DOHH2 (cell line): ENCODE data around the gene KIF23.

ENCODE experiments used
- H3F3A ChIP-seq: fragments of 200-600 bp; sonication (generic), shearing (Covaris generic); 2 replicates; pipeline ENCODE4 v1.6.0; 2016; ENCODE audit warnings: antibody characterized with exemption, mild to moderate bottlenecking; ENCODE audit not compliant: control insufficient read depth, insufficient read depth
- H3K27ac ChIP-seq: fragments of 200-600 bp; sonication (generic); 2 replicates; pipeline ENCODE4 v1.5.1; 2014; ENCODE audit warnings: low read depth, mild to moderate bottlenecking, low read length, moderate library complexity
- H3K27me3 ChIP-seq: fragments of 200-600 bp; sonication (generic); 2 replicates; pipeline ENCODE4 v1.6.1; 2014; ENCODE audit warnings: mild to moderate bottlenecking, low read length, mixed read lengths; ENCODE audit not compliant: control insufficient read depth
- H3K36me3 ChIP-seq: fragments of 200-600 bp; sonication (generic); 2 replicates; pipeline ENCODE4 v1.6.1; 2014; ENCODE audit warnings: mild to moderate bottlenecking, low read length, moderate library complexity, mixed read lengths; ENCODE audit not compliant: control insufficient read depth
- H3K4me1 ChIP-seq: fragments of 200-600 bp; sonication (generic); 2 replicates; pipeline ENCODE4 v1.6.1; 2014; ENCODE audit warnings: mild to moderate bottlenecking, low read length, mixed read lengths; ENCODE audit not compliant: control insufficient read depth
- H3K4me2 ChIP-seq: fragments of 200-600 bp; sonication (generic); 2 replicates; pipeline ENCODE4 v1.6.0; 2014; ENCODE audit warnings: mild to moderate bottlenecking, low read length, moderate library complexity
- H3K4me3 ChIP-seq: fragments of 200-600 bp; sonication (generic); 2 replicates; pipeline ENCODE4 v1.5.1; 2014; ENCODE audit warnings: mild to moderate bottlenecking, low read length, mixed read lengths
- H3K79me2 ChIP-seq: fragments of 200-600 bp; sonication (generic); 2 replicates; pipeline ENCODE4 v1.6.1; 2014; ENCODE audit warnings: mild to moderate bottlenecking, low read length, mixed read lengths; ENCODE audit not compliant: control insufficient read depth
- H3K9me2 ChIP-seq: fragments of 200-600 bp; sonication (generic); replicated peaks from 2 replicates; pipeline ENCODE4 v1.6.1; 2014; ENCODE audit warnings: mild to moderate bottlenecking, low read length, mixed read lengths; ENCODE audit not compliant: control insufficient read depth
- H3K9me3 ChIP-seq: fragments of 200-600 bp; sonication (generic); 2 replicates; pipeline ENCODE4 v1.6.1; 2014; ENCODE audit warnings: antibody characterized with exemption, low read length, mixed read lengths; ENCODE audit not compliant: control insufficient read depth, insufficient read depth
- H4K20me1 ChIP-seq: fragments of 200-600 bp; sonication (generic); 2 replicates; pipeline ENCODE4 v1.6.0; 2014; ENCODE audit warnings: low read depth, mild to moderate bottlenecking, antibody characterized with exemption, low read length, moderate library complexity; ENCODE audit not compliant: control insufficient read depth, insufficient read depth
- CTCF ChIP-seq: fragments of 200-600 bp; sonication (generic); IDR thresholded peaks from one replicate; pipeline ENCODE4 v1.5.1; 2014; ENCODE audit warnings: antibody characterized with exemption, mild to moderate bottlenecking, low read depth, low read length; ENCODE audit not compliant: poor library complexity, severe bottlenecking
- EZH2phosphoT487 ChIP-seq: fragments of 200-600 bp; sonication (generic); IDR thresholded peaks from 2 replicates; pipeline ENCODE4 v1.6.1; 2017; ENCODE audit warnings: borderline replicate concordance, mild to moderate bottlenecking, antibody characterized with exemption, low read length, moderate library complexity, mixed read lengths

Gene KIF23

GRCh38 chr15:69417581-69417980, 3.4 kb downstream of the KIF23 start:
- no peak for TF ChIP-seq EZH2phosphoT487
- TF ChIP-seq CTCF, result no peak
- Histone ChIP-seq H3K79me2 (peaks cover 56% of the 10 kb centered on the region), H3K4me1 (peaks cover 19% of the 10 kb centered on the region), H3K27me3 (no peaks in the 10 kb centered on the region), H3K4me2 (no peak overlapping the region), H3K4me3 (no peak overlapping the region), H3K27ac (no peak overlapping the region), H3K9me2 (no peaks in the 10 kb centered on the region), H4K20me1 (peaks cover 3% of the 10 kb centered on the region; the same call in 1 of the 2 replicates), H3K9me3 (no peaks in the 10 kb centered on the region), H3K36me3 (peaks cover 73% of the 10 kb centered on the region), H3F3A (no peaks in the 10 kb centered on the region)

- peaks cover 32% of the 10 kb centered on the region for H3K79me2 ChIP-seq
- peaks cover 94% of the 10 kb centered on the region for H3K36me3 ChIP-seq
- H3K4me3 ChIP-seq, result no peak overlapping the region
These were observed 7.3 kb downstream of the KIF23 start for GRCh38 chr15:69421498-69421897.

GRCh38 chr15:69422336-69422895, 8.3 kb downstream of the KIF23 start:
- H3K4me2 ChIP-seq, result no peak overlapping the region
- peaks cover 3% of the 10 kb centered on the region; the same call in 1 of the 2 replicates for H4K20me1 ChIP-seq
- H3K36me3 ChIP-seq, result peaks cover 96% of the 10 kb centered on the region
- no peaks in the 10 kb centered on the region for H3K4me1 ChIP-seq
- H3K9me2 ChIP-seq, result no peaks in the 10 kb centered on the region
- H3K27me3 ChIP-seq, result no peaks in the 10 kb centered on the region
- TF ChIP-seq EZH2phosphoT487 (no peak), CTCF (no peak)
- H3F3A ChIP-seq, result no peaks in the 10 kb centered on the region
- H3K79me2 ChIP-seq, result peaks cover 25% of the 10 kb centered on the region
- no peak overlapping the region for H3K4me3 ChIP-seq
- no peak overlapping the region for H3K27ac ChIP-seq
- no peaks in the 10 kb centered on the region for H3K9me3 ChIP-seq

More at GRCh38 chr15:69421498-69421897, 7.3 kb downstream of the KIF23 start:
- Histone ChIP-seq H4K20me1 (peaks cover 3% of the 10 kb centered on the region; the same call in 1 of the 2 replicates), H3K27ac (no peak overlapping the region), H3K9me3 (no peaks in the 10 kb centered on the region), H3F3A (no peaks in the 10 kb centered on the region), H3K27me3 (no peaks in the 10 kb centered on the region), H3K4me1 (peaks cover under 1% of the 10 kb centered on the region; the same call in 1 of the 2 replicates), H3K4me2 (no peak overlapping the region), H3K9me2 (no peaks in the 10 kb centered on the region)
- no peak for TF ChIP-seq EZH2phosphoT487
- TF ChIP-seq CTCF, result no peak
